Cerebellar cortex (tissue), 1 donor: Measurements from ENCODE around the gene RFTN1.
A peak's percentile ranks its signal among the peaks of the same experiment; 100 is the strongest.
"Not testable (repeated sequence)": the region's sequence is repeated elsewhere in the genome, so short reads cannot be mapped to it uniquely, and the experiment has no call there.

Source experiments
- DNase-seq: peaks from one replicate; pipeline ENCODE4 v3.0.0-alpha.2; 2015; ENCODE audit warnings: low spot score

The RFTN1 gene

DNA sequence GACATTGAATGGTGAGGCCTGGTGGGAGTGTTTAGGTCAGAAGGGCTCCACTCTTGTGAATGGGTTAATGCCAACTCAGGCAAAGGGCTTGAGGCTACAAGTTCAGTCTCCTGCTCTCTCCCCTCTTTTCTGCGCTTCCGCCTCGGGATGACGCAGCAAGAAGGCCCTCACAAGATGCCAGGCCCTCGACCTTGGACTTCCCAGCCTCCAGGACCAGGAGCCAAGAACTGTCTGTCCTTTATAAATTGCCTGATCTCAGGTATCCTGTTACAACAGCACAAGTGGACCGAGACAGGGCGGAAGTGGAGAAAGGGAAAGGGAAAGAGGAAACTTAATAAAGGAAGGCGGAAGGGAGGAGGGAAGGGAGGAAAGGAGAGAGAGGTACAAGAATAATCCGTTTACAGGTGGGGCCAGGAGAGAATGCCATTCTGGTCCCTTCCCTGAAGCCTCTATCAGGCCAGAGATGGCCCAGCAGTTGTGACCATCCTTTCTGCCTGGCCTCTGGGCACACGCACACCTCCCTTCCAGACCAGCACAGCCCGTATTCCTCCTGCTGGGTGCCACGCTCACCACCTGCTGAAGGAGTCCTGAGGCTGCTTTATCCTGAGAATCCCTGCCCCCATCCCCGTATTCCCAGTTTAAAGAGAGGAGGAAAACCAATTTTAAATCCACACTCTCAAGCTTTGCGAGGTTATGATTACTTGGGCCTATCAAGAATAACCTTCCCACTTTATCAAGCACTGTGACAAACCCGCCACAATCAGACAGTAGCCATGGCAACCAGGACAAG, 184.3 kb downstream of the RFTN1 start:
- DNase-seq: peak; percentile 65

DNA sequence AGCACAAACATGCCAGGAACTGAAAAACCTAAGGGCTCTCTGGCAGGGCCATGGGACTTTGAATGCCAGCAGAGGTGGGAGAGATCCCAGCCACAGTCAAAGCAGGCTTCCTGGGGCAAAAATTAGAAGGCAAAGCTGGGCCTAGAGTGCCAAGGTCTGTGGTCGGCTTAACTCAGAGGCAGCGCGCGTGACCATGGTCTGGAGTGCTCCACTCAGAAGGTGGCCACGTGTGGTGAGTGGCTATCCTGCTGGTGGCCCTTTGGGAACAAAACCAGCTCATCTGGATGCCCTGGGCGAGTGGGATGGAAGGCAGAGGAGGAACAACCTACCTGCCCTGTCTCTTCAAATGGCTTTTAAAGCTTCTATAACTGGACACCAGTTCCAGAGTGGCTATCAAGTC, 185.4 kb downstream of the RFTN1 start:
- DNase-seq: no peak

DNA sequence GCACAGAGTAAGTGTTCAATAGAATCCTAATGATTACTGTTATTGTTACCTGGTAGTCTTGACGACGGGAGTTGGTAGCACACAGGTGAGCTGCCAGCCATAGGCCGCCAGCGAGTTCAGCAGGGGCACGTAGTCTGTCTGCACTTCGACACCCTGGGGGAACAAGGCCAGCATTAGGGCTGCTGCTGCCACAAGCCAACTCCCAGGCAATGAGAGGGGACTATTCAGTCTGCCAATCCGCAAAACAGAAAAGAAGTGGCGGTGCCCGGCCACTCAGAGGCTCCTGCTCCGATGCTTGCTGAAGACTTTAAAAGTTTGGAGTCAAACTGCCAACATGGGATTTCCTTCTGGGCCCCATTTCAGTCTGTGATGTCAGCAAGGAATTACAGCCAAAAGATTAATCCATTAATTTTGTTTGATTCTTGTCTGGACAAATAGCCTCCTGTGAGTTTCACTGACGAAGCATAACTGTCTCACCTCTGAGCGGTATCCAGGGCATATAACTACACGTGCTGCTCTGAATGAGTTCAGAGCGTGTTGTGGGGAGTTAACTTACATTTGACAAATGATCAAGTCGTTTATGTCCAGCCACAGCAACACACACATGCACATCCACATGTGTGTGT, 186.7 kb downstream of the RFTN1 start:
- no peak for DNase-seq

DNA sequence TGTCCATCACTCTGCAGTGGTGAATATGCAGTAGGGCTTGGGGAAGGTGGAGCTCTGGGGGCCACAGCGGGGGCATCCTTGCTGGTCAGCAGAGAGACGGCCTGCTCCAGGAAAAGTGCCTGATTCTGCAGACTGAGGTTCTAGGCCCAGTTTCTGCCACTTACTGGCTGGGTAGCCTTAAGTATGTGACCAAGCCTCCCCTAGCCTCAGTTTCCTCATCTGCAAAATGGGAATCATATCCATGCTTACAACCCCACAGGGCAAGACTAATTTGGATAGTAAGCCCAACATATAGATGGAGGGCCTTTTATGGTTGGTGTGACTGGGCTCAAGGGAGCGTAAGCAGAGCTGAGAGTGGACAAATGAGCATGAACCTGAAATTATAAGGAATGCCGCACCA, 187.6 kb downstream of the RFTN1 start:
- DNase-seq: no peak

DNA sequence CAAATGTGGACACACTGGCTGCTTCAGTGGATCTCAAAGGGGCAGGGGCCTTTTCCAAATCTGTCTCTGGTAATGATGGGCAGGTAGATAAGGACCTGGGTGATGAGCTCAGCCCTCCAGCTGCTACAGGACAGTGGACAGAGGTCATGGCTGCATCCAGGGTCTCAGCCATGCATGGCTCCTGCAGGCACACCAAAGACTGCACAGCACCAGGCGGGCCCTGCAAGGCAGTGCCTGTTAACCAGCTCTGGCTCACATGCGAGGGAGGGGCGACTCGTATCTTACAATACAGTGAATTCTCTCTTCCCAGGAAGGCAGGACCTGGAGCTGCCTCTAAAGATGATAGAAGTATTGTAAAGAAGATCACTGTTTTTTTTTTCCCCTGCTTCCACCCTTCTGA, 189.8 kb downstream of the RFTN1 start:
- no peak for DNase-seq

DNA sequence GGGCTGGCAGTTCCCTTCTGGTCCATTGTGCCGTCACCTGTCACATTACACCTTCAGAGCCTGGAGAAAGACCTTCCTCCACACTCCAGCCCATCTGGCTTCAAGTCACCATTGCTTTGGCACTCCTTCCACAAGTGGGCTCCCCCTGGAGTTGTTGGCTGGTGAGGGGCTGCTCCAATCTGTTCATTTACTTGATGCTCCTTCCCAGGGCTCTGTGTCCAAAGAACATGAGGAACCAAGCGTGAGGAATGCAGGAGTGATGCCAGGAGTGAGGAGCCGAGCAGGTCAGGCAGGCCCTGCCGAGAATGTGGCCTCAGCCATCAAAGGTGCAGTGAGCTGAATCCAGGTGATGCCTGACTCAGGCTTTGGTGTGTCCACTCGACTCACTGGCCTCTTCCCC, 191.3 kb downstream of the RFTN1 start:
- peak; percentile 97 for DNase-seq

DNA sequence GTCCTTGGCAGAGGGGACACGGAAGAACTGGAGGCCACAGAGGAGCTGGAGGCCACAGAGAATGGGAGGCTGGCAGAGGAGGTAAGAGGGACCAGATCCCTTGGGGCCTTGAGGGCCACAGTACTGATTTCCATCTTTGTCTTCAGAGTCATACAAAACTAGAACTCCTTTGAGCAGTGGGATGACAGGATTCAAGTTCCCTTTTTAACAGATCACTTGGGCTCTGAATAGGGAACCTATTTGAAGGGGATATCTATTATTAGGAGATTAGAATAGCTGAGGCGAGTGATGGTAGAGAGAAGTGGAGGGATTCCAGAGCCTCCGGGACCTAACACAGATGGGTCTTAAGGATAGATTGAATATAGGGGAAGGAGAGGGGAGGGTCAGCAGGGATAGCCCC, 192.8 kb downstream of the RFTN1 start:
- DNase-seq: no peak

DNA sequence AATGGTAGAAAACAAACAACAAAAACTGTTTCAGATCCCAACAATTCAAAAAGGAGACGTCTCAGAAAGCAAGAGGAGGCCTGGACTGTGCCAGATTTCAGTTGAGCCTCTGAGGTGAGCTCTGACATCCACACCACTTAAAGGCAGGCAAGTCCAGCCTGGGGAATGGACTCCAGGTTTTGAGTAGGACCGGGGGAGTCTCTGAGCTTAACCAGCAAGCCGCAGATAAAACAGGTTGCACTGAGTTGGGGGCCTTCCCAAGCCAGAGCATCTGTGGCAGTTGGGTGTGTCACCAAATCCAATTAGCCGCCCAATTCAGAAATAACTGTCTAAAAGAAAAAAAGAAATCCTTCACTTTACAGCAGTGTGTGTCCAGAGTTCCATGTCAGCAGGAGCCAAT, 193.8 kb downstream of the RFTN1 start:
- no peak for DNase-seq

DNA sequence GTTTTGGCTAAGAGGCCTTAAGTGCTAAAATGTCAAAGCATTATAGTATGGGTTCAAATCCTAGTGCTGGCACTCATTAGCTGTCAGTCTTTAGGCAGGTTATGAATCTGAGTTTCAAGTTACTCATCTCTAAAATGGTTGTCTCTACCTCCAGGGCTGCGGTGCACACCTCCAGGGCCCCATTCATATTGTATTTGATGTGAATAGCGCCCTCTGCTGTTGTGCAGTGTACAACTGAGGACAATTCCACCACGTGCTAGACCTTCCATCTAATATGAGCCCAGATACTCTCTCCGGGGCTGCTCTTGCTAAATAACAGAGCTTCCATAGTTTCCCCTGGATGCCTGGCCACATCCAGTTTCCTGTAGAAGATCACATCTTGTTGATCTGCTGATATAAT, 194.2 kb downstream of the RFTN1 start:
- no peak for DNase-seq

DNA sequence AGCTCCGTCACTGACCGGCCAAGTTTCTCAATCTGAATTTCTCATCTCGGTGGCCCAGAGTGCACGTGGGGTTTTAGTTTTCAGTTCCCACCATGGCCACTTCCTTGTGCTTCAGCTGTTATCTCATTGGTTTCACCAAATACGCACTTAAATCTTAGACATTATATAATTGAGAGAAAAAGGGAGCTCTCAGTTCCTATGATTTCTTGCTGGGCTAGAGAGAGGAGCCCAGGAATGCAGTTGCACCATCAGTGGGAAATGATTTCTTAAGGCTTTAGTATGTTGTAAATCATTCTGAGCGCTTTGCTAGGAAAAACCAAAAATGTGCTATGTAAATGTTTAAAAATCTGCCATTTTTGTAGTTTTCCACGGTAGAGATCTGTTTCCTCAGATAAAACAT, 195.3 kb downstream of the RFTN1 start:
- no peak for DNase-seq

DNA sequence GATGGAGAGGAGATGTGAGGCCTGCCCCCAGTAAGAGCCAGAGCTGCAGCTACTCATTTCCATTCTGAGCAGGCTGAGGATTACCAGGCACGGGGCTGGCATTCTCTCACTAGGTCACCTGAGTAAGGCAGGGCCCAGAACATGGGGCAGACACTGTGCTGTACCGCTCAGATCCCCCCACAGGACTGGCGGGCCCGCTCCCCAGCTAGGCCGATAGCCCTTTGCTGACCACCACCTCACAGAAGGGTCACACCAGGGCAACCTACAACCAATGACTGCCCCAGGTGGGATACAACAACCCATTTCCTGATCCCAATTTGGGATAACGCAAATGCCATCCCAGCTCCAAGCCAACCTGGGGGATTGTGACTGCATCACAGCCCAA, 195.9 kb downstream of the RFTN1 start:
- DNase-seq: no peak

DNA sequence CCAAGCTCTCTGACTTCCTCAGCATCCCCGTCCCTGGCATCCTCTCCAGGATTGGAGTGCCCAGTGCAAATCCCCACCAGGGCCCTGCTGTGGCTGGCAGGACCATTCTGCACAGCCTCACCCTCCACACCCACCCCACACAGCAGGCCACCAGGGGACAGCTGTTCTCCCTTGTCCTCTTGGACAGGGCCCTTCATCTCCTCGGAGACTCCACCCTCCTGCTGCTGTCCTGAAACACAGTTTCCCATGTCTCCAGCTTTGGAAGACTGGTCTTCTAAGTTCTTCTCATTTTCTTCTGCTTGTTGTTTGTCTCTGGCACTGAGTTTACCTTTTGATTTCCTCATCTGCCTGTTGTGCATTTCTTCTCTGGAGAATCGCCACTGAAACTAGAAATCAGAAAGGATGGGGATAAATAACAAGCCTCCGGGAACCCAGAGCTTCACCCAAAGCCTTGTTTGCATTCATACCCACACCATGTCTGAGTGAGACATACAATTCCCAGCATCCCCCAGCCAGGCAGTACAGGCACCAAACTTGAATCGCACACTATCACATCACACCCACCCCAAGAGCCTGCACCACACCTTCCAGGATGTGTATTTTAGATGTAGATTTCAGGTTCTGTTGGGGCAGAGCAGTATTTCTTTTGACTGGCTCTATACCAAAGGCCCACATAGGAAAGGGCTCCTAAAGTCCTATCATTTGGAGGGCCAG, 196.5 kb downstream of the RFTN1 start:
- no peak for DNase-seq

DNA sequence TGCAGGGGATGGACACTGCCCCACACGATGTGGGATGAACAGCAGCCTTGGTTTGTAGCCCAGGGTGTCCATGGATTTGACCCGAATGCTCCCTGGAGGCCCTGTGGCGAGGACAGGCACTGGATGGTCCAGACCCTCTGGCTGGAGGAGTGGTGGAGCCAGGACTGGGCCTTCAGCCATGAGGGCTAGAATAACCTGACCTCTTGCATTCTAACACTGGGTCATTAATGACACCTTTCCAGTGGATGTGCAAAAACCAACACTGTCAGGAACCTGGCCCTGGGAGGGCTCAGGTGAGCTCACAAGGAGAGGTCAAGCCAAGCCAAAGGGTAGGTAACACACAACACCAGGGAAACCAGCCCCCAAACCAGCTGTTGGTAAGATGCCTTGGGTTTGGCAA, 197.1 kb downstream of the RFTN1 start:
- no peak for DNase-seq

DNA sequence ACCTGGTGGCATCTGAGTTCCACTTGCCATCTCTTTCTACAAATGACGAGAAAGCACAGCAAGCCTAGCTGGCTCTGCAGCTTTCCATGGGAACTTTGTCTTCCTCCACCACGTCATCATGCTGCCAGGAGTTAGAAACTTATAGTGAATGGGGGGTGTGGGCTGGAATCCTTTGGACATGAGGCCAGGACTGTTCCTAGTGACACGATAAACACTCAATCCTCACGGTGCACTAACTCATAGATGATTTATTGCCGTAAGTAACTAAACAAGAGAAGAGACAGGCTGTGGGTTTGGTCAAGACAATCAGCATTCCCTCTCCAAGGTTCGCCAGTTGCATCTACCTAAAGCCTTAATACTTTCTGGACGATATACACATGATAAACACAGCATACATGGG, 197.9 kb downstream of the RFTN1 start:
- DNase-seq: no peak

DNA sequence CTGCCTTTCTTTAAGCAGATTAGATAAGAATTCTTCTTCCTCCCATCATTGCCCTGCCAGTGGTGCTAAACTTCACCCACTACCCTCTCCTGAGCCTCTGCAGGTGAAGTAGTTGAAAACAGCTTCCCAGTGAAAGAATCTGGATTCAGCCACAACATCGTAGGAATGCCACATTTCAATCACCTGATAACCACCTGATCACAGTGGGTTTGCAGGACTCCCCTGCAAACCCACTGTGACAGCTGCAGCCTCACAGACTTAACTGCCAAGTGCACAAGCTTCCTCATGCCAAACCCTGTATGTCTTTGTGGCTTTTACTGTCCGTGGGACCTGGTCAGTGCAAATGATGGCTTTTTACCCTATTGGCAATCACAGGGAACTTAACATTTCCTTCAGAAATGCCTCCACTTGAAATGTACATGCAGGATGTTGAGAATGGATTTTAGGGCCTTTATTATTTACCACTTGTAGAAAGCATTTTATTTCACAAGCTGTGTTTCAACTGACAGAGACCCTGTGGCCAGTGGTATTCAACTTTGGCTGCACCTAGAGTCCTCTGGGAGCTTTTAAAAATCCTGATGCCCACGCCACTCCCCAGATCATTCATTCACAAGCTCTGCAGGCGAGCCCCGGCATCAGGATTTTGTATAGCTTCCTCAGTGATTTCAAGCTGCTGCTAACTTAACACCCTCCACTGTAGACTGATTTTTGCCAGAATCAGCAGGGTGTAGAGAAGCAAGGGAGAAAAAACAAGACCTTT, 199.4 kb downstream of the RFTN1 start:
- no peak for DNase-seq

DNA sequence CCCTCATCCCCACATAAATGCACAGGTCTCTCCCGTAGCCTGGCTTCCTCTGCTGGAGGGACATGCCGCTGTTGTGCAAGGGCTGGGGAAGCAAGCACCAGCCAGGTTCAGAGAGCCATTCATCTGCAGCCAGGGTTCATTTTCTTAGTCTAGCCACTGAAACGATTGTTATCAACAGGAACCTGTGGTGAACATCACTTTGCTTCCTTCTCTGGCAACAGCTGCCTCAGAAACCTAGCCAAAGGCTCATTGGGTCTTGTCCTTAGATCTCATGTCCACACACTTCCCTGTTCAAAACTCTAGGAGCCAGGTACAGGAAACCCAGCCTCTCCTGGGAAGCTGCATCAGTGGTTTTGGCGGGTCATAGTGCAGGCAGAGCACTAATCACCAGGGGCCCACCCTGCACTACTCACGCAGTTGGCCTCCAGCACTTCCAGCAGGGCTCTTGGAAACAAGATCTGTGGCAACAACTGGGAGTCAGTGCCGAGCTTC, 201.5 kb downstream of the RFTN1 start:
- DNase-seq: no peak

DNA sequence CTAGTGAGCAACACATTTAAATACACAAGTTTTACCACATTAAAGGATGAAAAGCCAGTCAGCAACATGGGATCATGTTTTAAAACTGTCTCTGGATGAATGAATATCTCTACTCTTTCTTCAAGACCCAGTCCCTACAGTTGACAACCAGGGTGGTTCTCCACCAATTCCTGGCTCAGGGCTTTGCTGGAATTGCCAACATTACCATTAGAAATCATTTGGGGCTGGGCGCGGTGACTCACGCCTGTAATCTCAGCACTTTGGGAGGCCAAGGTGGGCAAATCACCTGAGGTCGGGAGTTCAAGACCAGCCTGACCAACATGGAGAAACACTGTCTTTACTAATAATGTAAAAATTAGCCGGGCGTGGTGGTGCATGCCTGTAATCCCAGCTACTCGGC, 203.0 kb downstream of the RFTN1 start:
- not testable (repeated sequence) for DNase-seq

DNA sequence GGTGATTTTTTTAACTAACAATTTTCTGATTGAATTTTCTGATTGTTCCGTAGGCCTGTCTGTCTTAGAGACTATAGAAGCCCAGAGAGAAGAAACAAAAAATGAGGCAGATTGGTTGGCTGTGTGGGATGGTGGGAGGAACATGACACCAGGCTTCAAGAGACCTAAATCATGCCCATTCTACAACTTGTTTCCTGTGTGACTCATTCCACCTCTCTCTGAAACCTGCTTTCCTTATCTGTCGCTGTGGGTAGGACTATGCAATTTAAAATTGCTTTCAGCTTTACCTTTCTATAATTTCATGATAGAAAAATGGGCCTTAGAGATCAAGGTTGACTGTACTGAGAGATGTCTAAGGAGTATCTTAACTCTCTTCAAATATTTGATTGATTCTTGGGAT, 203.9 kb downstream of the RFTN1 start:
- no peak for DNase-seq

DNA sequence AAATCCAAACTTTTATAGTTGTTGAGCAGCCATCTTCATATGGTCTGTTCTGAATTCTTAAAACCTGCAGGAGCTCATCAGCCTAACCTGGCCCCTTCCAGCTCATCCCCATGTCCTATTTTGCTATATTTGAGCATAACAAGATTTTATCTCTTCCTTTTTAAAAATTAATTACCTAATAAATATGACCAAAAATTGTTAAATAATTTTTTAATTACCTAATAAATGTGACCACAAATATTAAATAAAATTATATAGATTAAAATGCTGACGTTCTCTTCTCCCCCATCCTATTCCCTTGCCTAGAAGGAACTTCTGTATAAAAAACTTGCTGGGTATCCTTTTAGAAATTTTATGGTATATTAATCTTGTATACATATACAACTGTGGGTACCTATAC, 204.8 kb downstream of the RFTN1 start:
- no peak for DNase-seq

DNA sequence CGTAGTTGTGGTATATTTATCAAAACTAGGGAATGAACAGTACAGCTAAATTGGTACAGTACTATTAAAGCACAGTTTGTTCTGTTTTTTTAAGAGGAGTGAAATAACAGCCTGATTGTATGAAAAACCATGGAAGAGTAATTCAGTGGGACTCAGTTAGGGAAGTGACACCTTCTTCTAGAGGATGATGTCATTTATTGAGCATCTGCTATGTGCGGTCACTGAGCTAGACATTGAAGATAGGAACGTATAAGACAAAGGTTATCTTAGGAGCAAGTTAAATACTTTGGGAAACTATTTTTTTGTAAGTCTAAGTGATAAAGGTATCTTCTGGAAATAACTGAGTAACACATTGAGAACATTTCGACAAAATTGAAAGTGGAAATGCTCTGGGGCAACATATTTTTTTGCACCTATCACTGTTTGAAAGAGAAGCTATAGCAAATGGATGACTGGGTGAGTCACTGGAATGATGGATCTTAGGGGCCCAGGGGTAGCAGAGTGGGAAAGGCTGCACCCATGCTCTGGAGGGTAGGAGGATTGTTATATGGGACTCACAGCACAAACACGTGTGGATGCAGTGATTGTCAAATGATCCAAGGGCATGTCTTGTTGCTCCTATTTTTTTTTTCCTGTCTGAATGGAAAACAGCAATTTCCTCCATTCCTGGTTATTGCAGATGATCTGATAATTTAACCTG, 205.5 kb downstream of the RFTN1 start:
- DNase-seq: no peak

DNA sequence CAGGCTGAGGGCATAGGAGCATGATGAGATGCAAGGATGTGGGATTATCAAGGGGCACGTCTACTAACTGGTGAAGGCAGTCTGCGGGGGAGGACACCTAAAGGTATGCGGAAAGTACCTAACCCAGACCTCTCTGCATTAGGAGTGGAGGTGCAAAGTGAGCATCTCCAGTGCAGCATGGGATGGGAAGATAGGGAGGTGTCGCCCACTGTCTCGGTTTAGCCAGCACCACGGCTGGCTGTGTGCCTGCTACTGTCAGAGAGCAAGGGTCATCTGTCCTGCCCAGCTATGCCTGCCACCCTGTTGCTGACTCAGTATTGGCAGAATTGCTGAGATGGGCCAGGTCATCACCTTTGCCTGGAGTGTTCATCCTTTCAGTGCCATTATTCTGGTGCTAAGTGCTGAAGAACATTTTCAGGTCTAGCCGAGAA, 208.4 kb downstream of the RFTN1 start:
- DNase-seq: no peak
